Activated CD4-positive, alpha-beta T cell treated with anti-CD3 and anti-CD28 coated beads, Interleukin-2, amount 10 ng/mL, durations not matched to agents 24 days and 14 days (primary cell): ENCODE measurements around the gene APOC3. TPM values are rescaled to one million over a fixed set of nuclear protein-coding genes. Genes with fewer than 3 reads are reported as not detected.

ENCODE experiments used
- DNase-seq: peaks from one replicate; pipeline ENCODE4 v3.0.0; 2022
- H3K27ac Mint-ChIP-seq: one replicate; pipeline ENCODE4 v1.8.0; 2022; ENCODE audit warnings: mild to moderate bottlenecking, mixed read lengths
- H3K27me3 Mint-ChIP-seq: one replicate; pipeline ENCODE4 v1.8.0; 2022; ENCODE audit warnings: mixed read lengths
- H3K36me3 Mint-ChIP-seq: one replicate; pipeline ENCODE4 v1.8.0; 2022; ENCODE audit warnings: low read depth, mild to moderate bottlenecking, mixed read lengths
- H3K4me1 Mint-ChIP-seq: one replicate; pipeline ENCODE4 v1.8.0; 2021; ENCODE audit warnings: mixed read lengths
- H3K4me3 Mint-ChIP-seq: one replicate; pipeline ENCODE4 v1.8.0; 2022; ENCODE audit warnings: mild to moderate bottlenecking, moderate library complexity, mixed read lengths
- H3K9me3 Mint-ChIP-seq: one replicate; pipeline ENCODE4 v1.8.0; 2021; ENCODE audit warnings: mixed read lengths
- intact Hi-C: fragments of 100-400 bp; cut with micrococcal nuclease; formaldehyde crosslinking; loops from one replicate; pipeline ENCODE4 v1.15.1; 2023
- total RNA-seq: library from RNA; stranded (reverse); gene quantifications from 2 replicates; pipeline ENCODE4 v1.2.3, GENCODE V29; 2022

The APOC3 gene
- total RNA-seq, 1 donor from 2014 or later: not detected

- Mint-ChIP-seq H3K27ac (no peak overlapping the region), H3K4me3 (no peak overlapping the region), H3K36me3 (no peaks in the 10 kb centered on the region), H3K4me1 (no peaks in the 10 kb centered on the region), H3K9me3 (no peaks in the 10 kb centered on the region), H3K27me3 (peaks cover 9% of the 10 kb centered on the region)
- intact Hi-C loops: no loop called here
- peak; percentile 55 for DNase-seq
Measured at GRCh38 chr11:116813781-116814471, 15.8 kb upstream of the APOC3 start.

GRCh38 chr11:116814502-116814901 is 15.2 kb upstream of the APOC3 start:
- H3K27ac Mint-ChIP-seq: no peak overlapping the region
- no peak overlapping the region for H3K4me3 Mint-ChIP-seq
- no peaks in the 10 kb centered on the region for H3K36me3 Mint-ChIP-seq
- peaks cover 6% of the 10 kb centered on the region for H3K27me3 Mint-ChIP-seq
- H3K4me1 Mint-ChIP-seq: no peaks in the 10 kb centered on the region
- DNase-seq: no peak
- intact Hi-C loops: no loop called here
- H3K9me3 Mint-ChIP-seq: no peaks in the 10 kb centered on the region

- Mint-ChIP-seq H3K4me3 (no peak overlapping the region), H3K4me1 (no peaks in the 10 kb centered on the region), H3K27ac (no peak overlapping the region), H3K36me3 (no peaks in the 10 kb centered on the region), H3K27me3 (no peaks in the 10 kb centered on the region), H3K9me3 (no peaks in the 10 kb centered on the region)
- DNase-seq: no peak
- intact Hi-C loops: no loop called here
Measured at GRCh38 chr11:116819049-116819448, 10.7 kb upstream of the APOC3 start.

- Mint-ChIP-seq H3K36me3 (no peaks in the 10 kb centered on the region), H3K9me3 (no peaks in the 10 kb centered on the region), H3K27me3 (no peaks in the 10 kb centered on the region), H3K4me3 (no peak overlapping the region), H3K4me1 (no peaks in the 10 kb centered on the region), H3K27ac (no peak overlapping the region)
- intact Hi-C loops: no loop called here
- peak; percentile 50 for DNase-seq
Measured at GRCh38 chr11:116821050-116821918, 8.4 kb upstream of the APOC3 start.

GRCh38 chr11:116822575-116822974 is 7.1 kb upstream of the APOC3 start:
- no peaks in the 10 kb centered on the region for H3K4me1 Mint-ChIP-seq
- no peak overlapping the region for H3K27ac Mint-ChIP-seq
- no peak overlapping the region for H3K4me3 Mint-ChIP-seq
- DNase-seq: no peak
- intact Hi-C loops: no loop called here
- H3K9me3 Mint-ChIP-seq: no peaks in the 10 kb centered on the region
- H3K27me3 Mint-ChIP-seq: no peaks in the 10 kb centered on the region
- H3K36me3 Mint-ChIP-seq: no peaks in the 10 kb centered on the region

- no peaks in the 10 kb centered on the region for H3K27me3 Mint-ChIP-seq
- no peak within 1 kb of the TSS for H3K4me3 Mint-ChIP-seq
- DNase-seq: no peak
- H3K36me3 Mint-ChIP-seq: no peaks in the 10 kb centered on the region
- no peak within 1 kb of the TSS for H3K27ac Mint-ChIP-seq
- intact Hi-C loops: no loop called here
- no peaks in the 10 kb centered on the region for H3K9me3 Mint-ChIP-seq
- no peaks in the 10 kb centered on the region for H3K4me1 Mint-ChIP-seq
Measured at GRCh38 chr11:116823031-116823843, 6.5 kb upstream of the APOC3 start, which contains the start of gene APOA4. TSS of gene APOA4 (minus strand) at chr11:116823304. CDS start at chr11:116823191, 113 bp downstream.

- Mint-ChIP-seq H3K4me1 (no peaks in the 10 kb centered on the region), H3K9me3 (no peaks in the 10 kb centered on the region), H3K27me3 (no peaks in the 10 kb centered on the region), H3K36me3 (no peaks in the 10 kb centered on the region), H3K27ac (no peak overlapping the region), H3K4me3 (no peak overlapping the region)
- intact Hi-C loops: no loop called here
- no peak for DNase-seq
Measured at GRCh38 chr11:116825434-116825833, 4.3 kb upstream of the APOC3 start.

- Mint-ChIP-seq H3K4me3 (no peak overlapping the region), H3K9me3 (no peaks in the 10 kb centered on the region), H3K27ac (no peak overlapping the region), H3K4me1 (no peaks in the 10 kb centered on the region), H3K36me3 (no peaks in the 10 kb centered on the region), H3K27me3 (no peaks in the 10 kb centered on the region)
- intact Hi-C loops: no loop called here
- no peak for DNase-seq
Measured at GRCh38 chr11:116825854-116826750, 3.6 kb upstream of the APOC3 start.

GRCh38 chr11:116826751-116827431 is 2.8 kb upstream of the APOC3 start:
- DNase-seq: no peak
- H3K4me3 Mint-ChIP-seq: no peak overlapping the region
- H3K4me1 Mint-ChIP-seq: no peaks in the 10 kb centered on the region
- H3K27ac Mint-ChIP-seq: no peak overlapping the region
- no peaks in the 10 kb centered on the region for H3K36me3 Mint-ChIP-seq
- intact Hi-C loops: no loop called here
- H3K9me3 Mint-ChIP-seq: no peaks in the 10 kb centered on the region
- no peaks in the 10 kb centered on the region for H3K27me3 Mint-ChIP-seq

- Mint-ChIP-seq H3K27me3 (no peaks in the 10 kb centered on the region), H3K4me3 (no peak overlapping the region), H3K4me1 (no peaks in the 10 kb centered on the region), H3K27ac (no peak overlapping the region), H3K9me3 (no peaks in the 10 kb centered on the region), H3K36me3 (no peaks in the 10 kb centered on the region)
- intact Hi-C loops: no loop called here
- DNase-seq: no peak
Measured at GRCh38 chr11:116827461-116827860, 2.2 kb upstream of the APOC3 start.

- intact Hi-C loops: no loop called here
Measured at GRCh38 chr11:116828632-116829524, 829 bp upstream of the APOC3 start.

More at GRCh38 chr11:116828632-116829524, 829 bp upstream of the APOC3 start:
- no peaks in the 10 kb centered on the region for H3K9me3 Mint-ChIP-seq
- H3K27ac Mint-ChIP-seq: no peak overlapping the region
- H3K36me3 Mint-ChIP-seq: no peaks in the 10 kb centered on the region
- no peaks in the 10 kb centered on the region for H3K4me1 Mint-ChIP-seq
- no peak for DNase-seq
- H3K27me3 Mint-ChIP-seq: peaks cover 4% of the 10 kb centered on the region
- no peak overlapping the region for H3K4me3 Mint-ChIP-seq
